OCI-LY7 (cell line): ENCODE data around the gene CAPN10.

Experiments
- CTCF ChIP-seq: fragments of 200-600 bp; sonication (generic); conservative IDR thresholded peaks from 2 replicates; pipeline ENCODE4 v1.5.1; 2014; ENCODE audit warnings: mild to moderate bottlenecking, antibody characterized with exemption, low read length, moderate library complexity, mixed read lengths
- EZH2phosphoT487 ChIP-seq: fragments of 200-600 bp; sonication (generic); IDR thresholded peaks from 2 replicates; pipeline ENCODE4 v1.6.1; 2018; ENCODE audit warnings: low read depth, borderline replicate concordance, mild to moderate bottlenecking, mixed run types, antibody characterized with exemption, low read length, moderate library complexity, mixed read lengths

DNA sequence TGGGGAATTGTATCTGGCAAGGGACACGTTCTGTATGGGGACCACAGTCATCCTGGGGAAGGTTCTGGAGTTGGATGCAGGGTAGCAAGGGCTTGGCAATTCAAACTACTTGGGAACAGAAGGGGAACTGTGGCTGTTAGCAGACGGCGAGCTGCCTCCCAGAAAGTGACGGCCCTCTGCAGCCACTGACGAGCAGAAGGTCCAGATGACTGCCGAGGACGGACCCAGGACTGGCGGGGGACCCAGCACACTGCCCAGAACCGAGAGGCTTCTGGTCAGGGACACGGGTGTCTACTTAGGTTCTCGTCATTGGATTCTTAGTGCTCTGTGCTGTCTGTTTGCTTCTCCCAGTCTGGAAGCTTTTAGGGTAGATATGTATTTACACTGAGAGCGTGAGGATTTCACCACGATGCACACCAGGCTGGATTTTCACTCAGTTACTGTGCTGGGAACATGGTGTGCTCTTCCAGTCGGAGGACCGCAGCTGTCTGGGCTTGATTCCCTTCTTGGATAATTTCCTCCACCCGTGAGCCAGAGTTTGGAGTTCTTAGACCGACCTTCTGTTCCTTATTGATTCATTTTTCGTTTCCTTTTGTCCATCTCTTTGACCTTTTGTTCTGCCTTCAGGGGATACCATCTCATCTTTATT, 52.1 kb downstream of the CAPN10 start:
- TF ChIP-seq CTCF: no peak
- no peak for TF ChIP-seq EZH2phosphoT487
